ENCODE data around the gene CCDC174. TPM values are rescaled to one million over a fixed set of nuclear protein-coding genes. Genes with fewer than 3 reads are reported as not detected.

Gene CCDC174
- total and polyA plus RNA-seq, 4 donors, result 4.9 to 14.2 (median 7.0) TPM

DNA sequence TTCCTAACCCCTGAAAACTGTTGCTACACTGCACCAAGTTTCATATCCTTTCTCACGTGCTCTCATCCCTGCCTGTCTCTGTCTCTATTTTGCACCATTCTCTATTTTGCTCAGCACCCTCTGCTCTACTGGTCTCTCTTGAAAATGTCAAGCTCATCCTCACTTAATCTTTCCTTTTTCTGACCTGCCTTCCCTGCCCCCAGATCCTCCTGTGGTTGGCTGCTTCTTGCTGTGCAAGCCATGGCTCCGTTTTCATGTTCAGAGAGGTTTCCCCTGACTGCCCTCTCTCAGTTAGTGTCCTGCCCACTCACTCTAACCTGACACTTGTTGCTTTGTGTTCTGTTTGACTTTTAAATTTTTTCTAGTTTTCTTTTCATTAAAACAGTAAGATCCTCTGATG lies 6.0 kb downstream of the CCDC174 start:
- Histone ChIP-seq H3K9ac (ENCODE audit: low read depth in 1 of 2, low read length in 2 of 2) (no peak overlapping the region), H3K27me3 (ENCODE audit: control insufficient read depth in 4 of 4, insufficient read depth in 4 of 4, low read length in 3 of 4) (no peaks in the 10 kb centered on the region), H3K27ac (ENCODE audit: low read depth in 1 of 2, low read length in 2 of 2) (no peak overlapping the region), H3K9me3 (ENCODE audit: control insufficient read depth in 4 of 4, low read length in 3 of 4) (no peaks in the 10 kb centered on the region), H3K4me3 (ENCODE audit: low read depth in 1 of 3, low read length in 3 of 3) (no peak overlapping the region), H3K4me1 (ENCODE audit: control insufficient read depth in 4 of 4, insufficient read depth in 4 of 4, low read length in 3 of 4) (peaks cover 3 to 15% (median 14%) of the 10 kb centered on the region in 4 donors), H3K36me3 (ENCODE audit: control insufficient read depth in 4 of 4, insufficient read depth in 3 of 4, low read depth in 1 of 4, low read length in 3 of 4) (peaks cover 25 to 75% (median 73%) of the 10 kb centered on the region in 4 donors)
- DNase-seq (ENCODE audit: low spot score), result no peak
- WGBS, result 89% methylated on average over 2 of the region's 2 CpGs
- TF ChIP-seq ZBTB33 (IDR thresholded peaks at IDR 0.05), result no peak
- no peak for TF ChIP-seq SP1 (IDR thresholded peaks at IDR 0.05)
- no peak for TF ChIP-seq RAD21 (IDR thresholded peaks at IDR 0.05)
- no peak for TF ChIP-seq RXRA (IDR thresholded peaks at IDR 0.05)
- TF ChIP-seq FOXA1 (IDR thresholded peaks at IDR 0.05), result no peak
- TF ChIP-seq NR2F2 (IDR thresholded peaks at IDR 0.05), result no peak
- TF ChIP-seq GABPA (IDR thresholded peaks at IDR 0.05 in 1 of 2, conservative IDR thresholded peaks at IDR 0.05 in 1 of 2), result no peak

GRCh38 chr3:14658978-14659377 lies 7.4 kb downstream of the CCDC174 start:
- 94% methylated on average over 2 of the region's 2 CpGs for WGBS
- Histone ChIP-seq H3K9ac (ENCODE audit: low read depth in 1 of 2, low read length in 2 of 2) (no peak overlapping the region), H3K27ac (ENCODE audit: low read depth in 1 of 2, low read length in 2 of 2) (no peak overlapping the region), H3K27me3 (ENCODE audit: control insufficient read depth in 4 of 4, insufficient read depth in 4 of 4, low read length in 3 of 4) (no peaks in the 10 kb centered on the region), H3K4me1 (ENCODE audit: control insufficient read depth in 4 of 4, insufficient read depth in 4 of 4, low read length in 3 of 4) (peaks cover under 1 to 2% (median 1%) of the 10 kb centered on the region in 4 donors), H3K9me3 (ENCODE audit: control insufficient read depth in 4 of 4, low read length in 3 of 4) (no peaks in the 10 kb centered on the region), H3K36me3 (ENCODE audit: control insufficient read depth in 4 of 4, insufficient read depth in 3 of 4, low read depth in 1 of 4, low read length in 3 of 4) (peaks cover 26 to 89% (median 87%) of the 10 kb centered on the region in 4 donors), H3K4me3 (ENCODE audit: low read depth in 1 of 3, low read length in 3 of 3) (no peak overlapping the region)
- DNase-seq (ENCODE audit: low spot score), result no peak
- no peak for TF ChIP-seq EGR1 (IDR thresholded peaks at IDR 0.05; ENCODE audit: low read depth in 2 of 2)
- TF ChIP-seq HNF4G (IDR thresholded peaks at IDR 0.05), result no peak
- TF ChIP-seq RXRA (IDR thresholded peaks at IDR 0.05), result no peak
- no peak for TF ChIP-seq CTCF (IDR thresholded peaks at IDR 0.05; ENCODE audit: low read depth, low read length, missing input control)
- TF ChIP-seq YY1 (IDR thresholded peaks at IDR 0.05), result no peak

- 83% methylated on average over 4 of the region's 4 CpGs for WGBS
- H3K27me3 ChIP-seq (ENCODE audit: control insufficient read depth in 4 of 4, insufficient read depth in 4 of 4, low read length in 3 of 4), result no peaks in the 10 kb centered on the region
- H3K9me3 ChIP-seq (ENCODE audit: control insufficient read depth in 4 of 4, low read length in 3 of 4), result no peaks in the 10 kb centered on the region
- no peak overlapping the region for H3K4me3 ChIP-seq (ENCODE audit: low read depth in 1 of 3, low read length in 3 of 3)
- H3K36me3 ChIP-seq (ENCODE audit: control insufficient read depth in 4 of 4, insufficient read depth in 3 of 4, low read depth in 1 of 4, low read length in 3 of 4), result peaks cover 25 to 97% (median 91%) of the 10 kb centered on the region in 4 donors
- H3K27ac ChIP-seq (ENCODE audit: low read depth in 1 of 2, low read length in 2 of 2), result no peak overlapping the region
- no peaks in the 10 kb centered on the region for H3K4me1 ChIP-seq (ENCODE audit: control insufficient read depth in 4 of 4, insufficient read depth in 4 of 4, low read length in 3 of 4)
- DNase-seq (ENCODE audit: low spot score), result no peak
- H3K9ac ChIP-seq (ENCODE audit: low read depth in 1 of 2, low read length in 2 of 2), result no peak overlapping the region
- TF ChIP-seq NR2F2 (IDR thresholded peaks at IDR 0.05) (no peak), SP1 (IDR thresholded peaks at IDR 0.05) (no peak), TAF1 (conservative IDR thresholded peaks at IDR 0.05) (no peak), HNF4G (IDR thresholded peaks at IDR 0.05) (no peak), RAD21 (IDR thresholded peaks at IDR 0.05) (no peak), JUND (IDR thresholded peaks at IDR 0.05) (no peak), GABPA (IDR thresholded peaks at IDR 0.05 in 1 of 2, conservative IDR thresholded peaks at IDR 0.05 in 1 of 2) (no peak), CTCF (IDR thresholded peaks at IDR 0.05; ENCODE audit: low read depth, low read length, missing input control) (no peak), FOXA2 (IDR thresholded peaks at IDR 0.05) (no peak), HNF4A (conservative IDR thresholded peaks at IDR 0.05) (no peak), FOXA1 (IDR thresholded peaks at IDR 0.05) (no peak), ZBTB33 (IDR thresholded peaks at IDR 0.05) (no peak), EGR1 (IDR thresholded peaks at IDR 0.05; ENCODE audit: low read depth in 2 of 2) (no peak)
- TF ChIP-seq, protein P1, sequence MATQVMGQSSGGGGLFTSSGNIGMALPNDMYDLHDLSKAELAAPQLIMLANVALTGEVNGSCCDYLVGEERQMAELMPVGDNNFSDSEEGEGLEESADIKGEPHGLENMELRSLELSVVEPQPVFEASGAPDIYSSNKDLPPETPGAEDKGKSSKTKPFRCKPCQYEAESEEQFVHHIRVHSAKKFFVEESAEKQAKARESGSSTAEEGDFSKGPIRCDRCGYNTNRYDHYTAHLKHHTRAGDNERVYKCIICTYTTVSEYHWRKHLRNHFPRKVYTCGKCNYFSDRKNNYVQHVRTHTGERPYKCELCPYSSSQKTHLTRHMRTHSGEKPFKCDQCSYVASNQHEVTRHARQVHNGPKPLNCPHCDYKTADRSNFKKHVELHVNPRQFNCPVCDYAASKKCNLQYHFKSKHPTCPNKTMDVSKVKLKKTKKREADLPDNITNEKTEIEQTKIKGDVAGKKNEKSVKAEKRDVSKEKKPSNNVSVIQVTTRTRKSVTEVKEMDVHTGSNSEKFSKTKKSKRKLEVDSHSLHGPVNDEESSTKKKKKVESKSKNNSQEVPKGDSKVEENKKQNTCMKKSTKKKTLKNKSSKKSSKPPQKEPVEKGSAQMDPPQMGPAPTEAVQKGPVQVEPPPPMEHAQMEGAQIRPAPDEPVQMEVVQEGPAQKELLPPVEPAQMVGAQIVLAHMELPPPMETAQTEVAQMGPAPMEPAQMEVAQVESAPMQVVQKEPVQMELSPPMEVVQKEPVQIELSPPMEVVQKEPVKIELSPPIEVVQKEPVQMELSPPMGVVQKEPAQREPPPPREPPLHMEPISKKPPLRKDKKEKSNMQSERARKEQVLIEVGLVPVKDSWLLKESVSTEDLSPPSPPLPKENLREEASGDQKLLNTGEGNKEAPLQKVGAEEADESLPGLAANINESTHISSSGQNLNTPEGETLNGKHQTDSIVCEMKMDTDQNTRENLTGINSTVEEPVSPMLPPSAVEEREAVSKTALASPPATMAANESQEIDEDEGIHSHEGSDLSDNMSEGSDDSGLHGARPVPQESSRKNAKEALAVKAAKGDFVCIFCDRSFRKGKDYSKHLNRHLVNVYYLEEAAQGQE (IDR thresholded peaks at IDR 0.05), result no peak
Measured at GRCh38 chr3:14660942-14661341, 9.4 kb downstream of the CCDC174 start.

Measured in liver (tissue), 9 donors.